Measurements from ENCODE around the gene COL4A2. TPM values are rescaled to one million over a fixed set of nuclear protein-coding genes. Genes with fewer than 3 reads are reported as not detected.

COL4A2 gene
- total RNA-seq, 1 donor from 2014 or later, result 1,556 TPM

DNA sequence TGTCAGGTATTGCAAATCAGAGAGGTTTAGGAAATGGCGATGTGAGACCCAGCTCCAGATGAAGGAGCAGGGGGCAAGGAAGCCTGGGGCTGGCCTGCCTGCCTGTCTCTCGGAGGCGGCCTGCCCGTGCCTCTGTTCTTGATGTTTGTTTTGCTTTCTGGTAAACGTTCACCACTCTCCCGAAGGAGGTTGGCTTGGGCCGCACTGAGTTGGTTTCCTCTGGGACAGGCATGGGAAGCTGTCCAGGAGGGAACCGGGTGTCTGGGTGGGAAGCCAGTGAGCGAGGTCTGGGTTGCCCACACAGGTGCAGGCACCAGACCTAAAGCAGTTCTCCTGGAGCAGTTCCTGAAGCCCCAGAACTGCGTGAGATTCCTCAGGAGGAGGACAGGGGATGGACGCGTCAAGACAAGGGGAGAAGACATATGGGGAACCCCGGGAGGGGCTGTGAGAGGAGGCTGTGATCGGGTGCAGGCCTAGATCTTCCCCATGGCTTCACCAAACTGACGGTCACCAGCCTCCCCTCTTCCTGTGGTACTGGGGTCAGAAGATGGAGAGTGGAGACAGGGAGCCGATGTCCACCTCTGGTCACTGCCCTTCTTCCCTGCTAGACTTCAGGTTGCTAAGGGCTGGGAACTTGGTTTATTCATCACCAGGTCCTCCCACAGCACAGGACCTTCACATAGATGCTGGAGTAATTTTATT, 15.2 kb downstream of the COL4A2 start:
- Mint-ChIP-seq H3K36me3 (ENCODE audit: low read depth, unreplicated experiment) (peaks cover 71% of the 10 kb centered on the region), H3K27ac (ENCODE audit: unreplicated experiment) (peak overlapping the region; percentile 80), H3K4me3 (ENCODE audit: unreplicated experiment) (peak overlapping the region; percentile 75), H3K4me1 (ENCODE audit: unreplicated experiment) (peaks cover 96% of the 10 kb centered on the region), H3K27me3 (ENCODE audit: unreplicated experiment) (peaks cover 29% of the 10 kb centered on the region), H3K9me3 (ENCODE audit: unreplicated experiment) (no peaks in the 10 kb centered on the region)
- TF ChIP-seq, protein P1, sequence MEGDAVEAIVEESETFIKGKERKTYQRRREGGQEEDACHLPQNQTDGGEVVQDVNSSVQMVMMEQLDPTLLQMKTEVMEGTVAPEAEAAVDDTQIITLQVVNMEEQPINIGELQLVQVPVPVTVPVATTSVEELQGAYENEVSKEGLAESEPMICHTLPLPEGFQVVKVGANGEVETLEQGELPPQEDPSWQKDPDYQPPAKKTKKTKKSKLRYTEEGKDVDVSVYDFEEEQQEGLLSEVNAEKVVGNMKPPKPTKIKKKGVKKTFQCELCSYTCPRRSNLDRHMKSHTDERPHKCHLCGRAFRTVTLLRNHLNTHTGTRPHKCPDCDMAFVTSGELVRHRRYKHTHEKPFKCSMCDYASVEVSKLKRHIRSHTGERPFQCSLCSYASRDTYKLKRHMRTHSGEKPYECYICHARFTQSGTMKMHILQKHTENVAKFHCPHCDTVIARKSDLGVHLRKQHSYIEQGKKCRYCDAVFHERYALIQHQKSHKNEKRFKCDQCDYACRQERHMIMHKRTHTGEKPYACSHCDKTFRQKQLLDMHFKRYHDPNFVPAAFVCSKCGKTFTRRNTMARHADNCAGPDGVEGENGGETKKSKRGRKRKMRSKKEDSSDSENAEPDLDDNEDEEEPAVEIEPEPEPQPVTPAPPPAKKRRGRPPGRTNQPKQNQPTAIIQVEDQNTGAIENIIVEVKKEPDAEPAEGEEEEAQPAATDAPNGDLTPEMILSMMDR (IDR thresholded peaks at IDR 0.05; ENCODE audit: unreplicated experiment), result no peak
- no peak for DNase-seq (ENCODE audit: low spot score)

DNA sequence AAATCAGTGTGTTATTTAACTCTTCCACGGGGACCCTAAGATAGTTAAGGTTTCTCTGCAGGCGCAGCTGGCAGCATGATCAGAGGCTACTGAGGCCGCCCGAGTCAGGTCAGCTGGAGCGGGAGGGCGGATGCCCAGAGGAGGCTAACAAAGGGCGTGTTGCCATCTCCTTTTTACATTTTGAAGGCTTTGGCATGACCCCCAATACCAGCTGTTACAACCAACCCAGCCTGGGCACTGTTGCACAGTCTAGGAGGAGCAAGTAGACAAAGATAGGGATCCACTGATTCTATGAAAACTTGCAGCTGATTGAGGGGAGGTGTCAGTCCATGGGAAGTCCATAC, 15.7 kb downstream of the COL4A2 start:
- no peak for DNase-seq (ENCODE audit: low spot score)
- Mint-ChIP-seq H3K27me3 (ENCODE audit: unreplicated experiment) (peaks cover 29% of the 10 kb centered on the region), H3K27ac (ENCODE audit: unreplicated experiment) (peak overlapping the region; percentile 80), H3K9me3 (ENCODE audit: unreplicated experiment) (no peaks in the 10 kb centered on the region), H3K4me1 (ENCODE audit: unreplicated experiment) (peaks cover 95% of the 10 kb centered on the region), H3K4me3 (ENCODE audit: unreplicated experiment) (peak overlapping the region; percentile 57), H3K36me3 (ENCODE audit: low read depth, unreplicated experiment) (peaks cover 69% of the 10 kb centered on the region)
- TF ChIP-seq, protein P1 (IDR thresholded peaks at IDR 0.05; ENCODE audit: unreplicated experiment), result no peak

- peaks cover 65% of the 10 kb centered on the region for H3K36me3 Mint-ChIP-seq (ENCODE audit: low read depth, unreplicated experiment)
- H3K9me3 Mint-ChIP-seq (ENCODE audit: unreplicated experiment), result no peaks in the 10 kb centered on the region
- H3K4me1 Mint-ChIP-seq (ENCODE audit: unreplicated experiment), result peaks cover 91% of the 10 kb centered on the region
- DNase-seq (ENCODE audit: low spot score), result no peak
- TF ChIP-seq, protein P1 (IDR thresholded peaks at IDR 0.05; ENCODE audit: unreplicated experiment), result peak; percentile 32
- H3K4me3 Mint-ChIP-seq (ENCODE audit: unreplicated experiment), result peak overlapping the region; percentile 57
- peak overlapping the region; percentile 87 for H3K27ac Mint-ChIP-seq (ENCODE audit: unreplicated experiment)
- peaks cover 24% of the 10 kb centered on the region for H3K27me3 Mint-ChIP-seq (ENCODE audit: unreplicated experiment)
These were observed 16.2 kb downstream of the COL4A2 start for GRCh38 chr13:110323172-110323891.

DNA sequence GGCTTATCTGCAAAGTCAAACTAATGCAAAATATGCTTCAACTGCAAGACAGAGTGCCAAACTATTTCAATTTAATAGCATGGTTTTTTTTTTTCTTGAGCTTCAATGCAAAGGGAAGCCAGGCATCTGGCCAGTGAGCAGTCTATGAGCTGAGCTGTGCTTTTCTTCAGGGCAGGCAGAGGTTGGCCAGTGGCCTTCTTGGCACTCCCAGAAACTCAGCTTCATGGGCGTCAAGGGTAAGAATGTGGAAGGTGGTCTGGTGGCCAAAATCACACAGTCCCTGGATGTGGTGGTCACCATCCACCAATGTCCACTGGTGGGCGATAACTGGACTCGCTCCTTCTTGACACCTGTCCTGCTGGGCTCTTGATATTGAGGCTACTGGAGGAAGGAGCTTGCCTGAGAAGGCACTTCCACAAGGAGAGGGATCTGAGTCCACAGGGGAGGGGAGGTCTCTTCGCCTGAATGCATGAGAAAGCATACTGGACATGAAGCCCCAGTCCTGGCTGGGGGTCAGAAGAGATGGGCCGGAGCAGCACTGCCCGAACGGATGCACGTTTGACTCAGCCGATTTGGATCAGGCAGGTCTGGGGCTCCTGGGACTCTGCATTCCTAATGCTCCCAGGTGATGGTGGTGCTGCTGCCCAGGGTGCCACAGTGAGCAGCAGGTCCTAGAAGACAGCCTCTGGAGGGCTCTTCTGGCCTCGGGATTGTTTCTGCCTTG, 17.1 kb downstream of the COL4A2 start:
- Mint-ChIP-seq H3K9me3 (ENCODE audit: unreplicated experiment) (no peaks in the 10 kb centered on the region), H3K27ac (ENCODE audit: unreplicated experiment) (peak overlapping the region; percentile 95), H3K4me3 (ENCODE audit: unreplicated experiment) (peak overlapping the region; percentile 31), H3K4me1 (ENCODE audit: unreplicated experiment) (peaks cover 88% of the 10 kb centered on the region), H3K27me3 (ENCODE audit: unreplicated experiment) (peaks cover 24% of the 10 kb centered on the region), H3K36me3 (ENCODE audit: low read depth, unreplicated experiment) (peaks cover 67% of the 10 kb centered on the region)
- TF ChIP-seq, protein P1 (IDR thresholded peaks at IDR 0.05; ENCODE audit: unreplicated experiment), result no peak
- DNase-seq (ENCODE audit: low spot score), result no peak
